Lower leg skin (tissue), 4 donors: Measurements from ENCODE around the gene GPR158. TPM values are rescaled to one million over a fixed set of nuclear protein-coding genes. Genes with fewer than 3 reads are reported as not detected.

ENCODE experiments used
- DNase-seq, 2 donors: peaks; one replicate each; pipeline ENCODE4 v3.0.0-alpha.2; 2019; ENCODE audit warnings: low spot score in 2 of 2
- H3K4me3 ChIP-seq: fragments of 200-600 bp; sonication (generic); 2 replicates; pipeline ENCODE4 v1.5.1; 2017; ENCODE audit warnings: mild to moderate bottlenecking, low read depth; ENCODE audit not compliant: poor library complexity, severe bottlenecking
- POLR2A ChIP-seq, 2 donors: fragments of 450-650 bp; IDR thresholded peaks; one replicate each; pipeline ENCODE4 v1.6.1; 2016 to 2017; ENCODE audit warnings: antibody characterized with exemption in 2 of 2, mild to moderate bottlenecking in 1 of 2, moderate library complexity in 1 of 2
- WGBS, 2 donors: methylation state at CpG; one replicate each; pipeline ENCODE4 v1.1.5; 2018; 5-methylcytosine and 5-hydroxymethylcytosine counted together
- intact Hi-C: fragments of 100-400 bp; cut with DNase I; formaldehyde crosslinking; loops from one replicate; pipeline ENCODE4 v1.15.0; 2023; ENCODE audit warnings: low total_unique reads
- total RNA-seq, 4 donors: library from RNA; depleted of rRNA; stranded (reverse); fragments of >200 nt; gene quantifications; one replicate each; pipeline ENCODE4 v1.1.0, GENCODE V29; 2016
- TF ChIP-seq, protein P1 (sequence below), 3 donors: fragments of 450-650 bp; IDR thresholded peaks; one replicate each; pipeline ENCODE4 v1.5.1; 2016; ENCODE audit warnings: antibody characterized with exemption in 3 of 3, mild to moderate bottlenecking in 3 of 3, moderate library complexity in 2 of 3

The GPR158 gene
- total RNA-seq, 4 donors from 2014 or later, result 0.13 TPM; not detected in 3

GRCh38 chr10:25180801-25181200 is 6.0 kb downstream of the GPR158 start:
- TF ChIP-seq POLR2A (IDR thresholded peaks at IDR 0.05), result no peak
- TF ChIP-seq, protein P1, sequence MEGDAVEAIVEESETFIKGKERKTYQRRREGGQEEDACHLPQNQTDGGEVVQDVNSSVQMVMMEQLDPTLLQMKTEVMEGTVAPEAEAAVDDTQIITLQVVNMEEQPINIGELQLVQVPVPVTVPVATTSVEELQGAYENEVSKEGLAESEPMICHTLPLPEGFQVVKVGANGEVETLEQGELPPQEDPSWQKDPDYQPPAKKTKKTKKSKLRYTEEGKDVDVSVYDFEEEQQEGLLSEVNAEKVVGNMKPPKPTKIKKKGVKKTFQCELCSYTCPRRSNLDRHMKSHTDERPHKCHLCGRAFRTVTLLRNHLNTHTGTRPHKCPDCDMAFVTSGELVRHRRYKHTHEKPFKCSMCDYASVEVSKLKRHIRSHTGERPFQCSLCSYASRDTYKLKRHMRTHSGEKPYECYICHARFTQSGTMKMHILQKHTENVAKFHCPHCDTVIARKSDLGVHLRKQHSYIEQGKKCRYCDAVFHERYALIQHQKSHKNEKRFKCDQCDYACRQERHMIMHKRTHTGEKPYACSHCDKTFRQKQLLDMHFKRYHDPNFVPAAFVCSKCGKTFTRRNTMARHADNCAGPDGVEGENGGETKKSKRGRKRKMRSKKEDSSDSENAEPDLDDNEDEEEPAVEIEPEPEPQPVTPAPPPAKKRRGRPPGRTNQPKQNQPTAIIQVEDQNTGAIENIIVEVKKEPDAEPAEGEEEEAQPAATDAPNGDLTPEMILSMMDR (IDR thresholded peaks at IDR 0.05), result no peak
- DNase-seq, result no peak
- no peak overlapping the region for H3K4me3 ChIP-seq
- WGBS, 2 donors, result 72 to 79% methylated on average over 2 of the region's 2 CpGs
- intact Hi-C loops, result no loop called here

DNA sequence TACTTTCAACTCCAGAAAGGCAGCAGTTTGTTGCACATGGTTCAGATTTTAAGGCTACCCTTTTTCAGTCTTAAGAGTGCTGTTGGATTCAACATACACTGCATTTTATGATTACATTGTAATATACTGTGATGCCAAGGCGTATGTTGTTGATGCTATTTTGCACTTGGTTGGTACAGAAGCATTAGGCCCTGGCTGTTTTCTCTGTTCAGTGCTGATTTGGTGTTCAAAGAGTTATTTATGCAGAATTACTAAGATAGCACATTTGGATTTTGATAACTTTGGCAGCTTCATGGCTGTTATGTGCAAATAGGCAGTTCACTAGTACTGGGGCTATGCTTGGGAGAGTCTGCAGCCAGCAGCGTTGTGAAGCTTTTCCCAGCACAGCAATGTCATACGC is 7.8 kb downstream of the GPR158 start:
- intact Hi-C loops, result no loop called here
- no peak for TF ChIP-seq POLR2A (IDR thresholded peaks at IDR 0.05)
- TF ChIP-seq, protein P1 (IDR thresholded peaks at IDR 0.05), result no peak
- 72 to 80% methylated on average over 3 of the region's 3 CpGs for WGBS, 2 donors
- DNase-seq, result no peak
- H3K4me3 ChIP-seq, result no peak overlapping the region

DNA sequence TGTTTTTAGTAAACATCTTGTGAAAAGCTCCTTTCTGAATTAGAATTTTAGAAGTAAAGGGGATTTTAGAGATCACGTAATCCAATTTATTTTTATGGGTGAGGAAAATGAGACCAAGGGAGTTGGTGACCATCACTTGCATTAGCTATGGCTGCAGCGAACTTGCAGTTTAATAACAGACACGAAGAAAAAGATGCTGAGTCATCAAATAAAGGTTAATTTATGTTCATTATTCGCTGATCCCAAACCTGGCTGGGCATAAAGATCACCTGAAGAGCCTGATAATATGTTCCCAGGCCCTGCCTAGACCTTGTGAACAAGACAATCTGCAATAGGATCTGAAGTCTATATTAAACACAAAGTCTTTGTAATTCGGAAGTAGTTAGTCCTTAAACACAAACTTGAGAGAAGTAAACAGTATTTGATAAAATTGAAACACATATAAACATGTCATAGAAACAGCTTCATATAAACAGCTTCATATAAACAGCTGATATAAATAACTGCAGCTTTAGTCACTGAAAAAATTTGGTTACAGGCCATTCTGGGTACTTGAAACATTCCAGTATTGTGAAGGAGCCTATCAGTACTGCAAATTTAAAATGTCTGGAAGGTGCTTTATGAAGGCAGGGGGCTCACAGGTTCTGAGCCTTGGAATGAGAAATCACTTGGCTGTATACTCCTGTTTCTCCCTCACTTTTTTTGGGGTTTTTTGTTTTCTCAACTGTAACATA is 16.5 kb downstream of the GPR158 start:
- WGBS, 2 donors, result 83 to 85% methylated on average over 5 of the region's 5 CpGs

DNA sequence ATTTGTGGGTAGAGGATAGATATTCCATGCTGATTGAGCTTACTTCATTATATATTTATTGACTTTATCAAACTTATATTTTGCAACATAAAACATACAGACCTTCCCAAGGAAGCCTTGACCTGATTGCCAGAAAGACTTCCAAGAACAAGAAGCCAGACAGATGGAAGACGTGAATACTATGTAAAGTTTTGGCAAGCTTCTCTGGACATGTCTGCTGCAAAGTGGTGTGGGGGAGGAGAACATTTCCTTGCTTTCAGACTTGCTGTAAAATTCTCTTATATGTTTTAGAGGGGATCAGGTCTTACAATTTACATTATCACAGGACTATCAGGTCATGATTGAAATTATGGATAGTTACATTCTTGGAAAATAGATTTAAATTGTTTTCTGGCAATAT is 23.4 kb downstream of the GPR158 start:
- WGBS, 2 donors, result 23 to 24% methylated on average over 1 of the region's 1 CpG
- no peak for DNase-seq
- no peak overlapping the region for H3K4me3 ChIP-seq
- TF ChIP-seq, protein P1 (IDR thresholded peaks at IDR 0.05), result no peak
- TF ChIP-seq POLR2A (IDR thresholded peaks at IDR 0.05), result no peak
- intact Hi-C loops, result no loop called here

More for the DNA sequence above, 16.5 kb downstream of the GPR158 start:
- no peak for DNase-seq
- H3K4me3 ChIP-seq, result no peak overlapping the region
- intact Hi-C loops, result no loop called here
- TF ChIP-seq, protein P1 (IDR thresholded peaks at IDR 0.05), result no peak
- TF ChIP-seq POLR2A (IDR thresholded peaks at IDR 0.05), result no peak

DNA sequence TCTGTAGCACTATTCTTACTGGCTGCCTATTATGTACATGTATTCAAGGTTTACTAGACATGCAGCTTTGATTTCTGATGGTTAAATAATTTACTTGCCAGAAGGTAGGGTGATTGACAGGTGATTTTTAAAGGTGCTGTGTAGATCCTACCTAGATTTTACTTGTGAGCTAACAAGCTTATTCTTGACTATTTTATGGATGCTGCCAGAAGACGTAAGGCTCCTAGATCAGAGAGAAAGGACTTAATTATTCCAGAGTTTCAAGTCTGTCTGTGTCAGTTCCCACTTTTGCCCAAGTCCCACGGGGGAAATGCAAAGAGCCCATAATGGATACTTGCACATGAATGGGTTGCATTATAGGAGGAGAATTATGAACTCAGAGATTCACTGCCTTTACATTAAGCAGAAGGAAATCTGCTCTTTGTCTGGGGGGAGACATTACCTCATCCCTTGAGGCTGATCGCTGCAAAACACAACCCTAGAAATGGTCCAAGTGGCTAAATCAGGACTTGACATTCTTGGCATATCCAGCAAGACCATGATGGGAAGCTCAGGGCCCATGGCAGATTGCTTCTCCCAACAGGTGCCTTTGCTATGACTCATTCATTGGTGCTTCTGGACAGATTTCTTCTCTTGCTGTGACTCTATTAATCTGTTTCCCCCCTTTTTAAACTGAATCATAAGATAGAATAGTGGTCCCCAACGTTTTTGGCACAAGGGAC is 32.1 kb downstream of the GPR158 start:
- intact Hi-C loops, result no loop called here
- no peak for DNase-seq
- no peak for TF ChIP-seq POLR2A (IDR thresholded peaks at IDR 0.05)
- TF ChIP-seq, protein P1 (IDR thresholded peaks at IDR 0.05), result no peak
- WGBS, 2 donors, result 53 to 56% methylated on average over 4 of the region's 4 CpGs
- H3K4me3 ChIP-seq, result no peak overlapping the region
